ENCODE data around the gene COQ10B. TPM values are rescaled to one million over a fixed set of nuclear protein-coding genes. Genes with fewer than 3 reads are reported as not detected.

The COQ10B gene
- total RNA-seq, 1 donor from 2014 or later = 15.9 TPM

DNA sequence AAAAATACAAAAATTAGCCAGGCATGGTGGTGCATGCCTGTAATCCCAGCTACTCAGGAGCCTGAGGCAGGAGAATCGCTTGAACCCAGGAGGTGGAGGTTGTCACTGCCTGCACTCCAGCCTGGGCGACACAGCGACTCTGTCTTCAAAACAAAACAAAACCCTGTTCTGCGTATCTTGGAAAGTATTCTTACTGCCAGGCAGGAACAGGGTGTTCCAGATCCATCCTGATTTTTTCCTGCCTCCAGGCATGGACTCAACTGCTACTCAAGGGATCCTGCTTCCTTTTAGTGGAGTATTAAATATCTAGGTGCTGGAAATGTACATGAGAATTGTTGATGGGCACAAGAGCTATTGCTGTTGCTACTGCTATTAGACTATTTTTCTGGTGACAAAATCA, 34.0 kb downstream of the COQ10B start:
- Mint-ChIP-seq H3K36me3 (peaks cover 49% of the 10 kb centered on the region), H3K9me3 (no peaks in the 10 kb centered on the region), H3K4me3 (no peak overlapping the region), H3K27ac (peak overlapping the region; percentile 36), H3K27me3 (ENCODE audit: low read depth) (no peaks in the 10 kb centered on the region), H3K4me1 (no peaks in the 10 kb centered on the region)
- DNase-seq (ENCODE audit: low spot score in 2 of 2, unreplicated experiment in 2 of 2) = no peak
- TF ChIP-seq, protein P1, sequence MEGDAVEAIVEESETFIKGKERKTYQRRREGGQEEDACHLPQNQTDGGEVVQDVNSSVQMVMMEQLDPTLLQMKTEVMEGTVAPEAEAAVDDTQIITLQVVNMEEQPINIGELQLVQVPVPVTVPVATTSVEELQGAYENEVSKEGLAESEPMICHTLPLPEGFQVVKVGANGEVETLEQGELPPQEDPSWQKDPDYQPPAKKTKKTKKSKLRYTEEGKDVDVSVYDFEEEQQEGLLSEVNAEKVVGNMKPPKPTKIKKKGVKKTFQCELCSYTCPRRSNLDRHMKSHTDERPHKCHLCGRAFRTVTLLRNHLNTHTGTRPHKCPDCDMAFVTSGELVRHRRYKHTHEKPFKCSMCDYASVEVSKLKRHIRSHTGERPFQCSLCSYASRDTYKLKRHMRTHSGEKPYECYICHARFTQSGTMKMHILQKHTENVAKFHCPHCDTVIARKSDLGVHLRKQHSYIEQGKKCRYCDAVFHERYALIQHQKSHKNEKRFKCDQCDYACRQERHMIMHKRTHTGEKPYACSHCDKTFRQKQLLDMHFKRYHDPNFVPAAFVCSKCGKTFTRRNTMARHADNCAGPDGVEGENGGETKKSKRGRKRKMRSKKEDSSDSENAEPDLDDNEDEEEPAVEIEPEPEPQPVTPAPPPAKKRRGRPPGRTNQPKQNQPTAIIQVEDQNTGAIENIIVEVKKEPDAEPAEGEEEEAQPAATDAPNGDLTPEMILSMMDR (IDR thresholded peaks at IDR 0.05; ENCODE audit: unreplicated experiment) = no peak

DNA sequence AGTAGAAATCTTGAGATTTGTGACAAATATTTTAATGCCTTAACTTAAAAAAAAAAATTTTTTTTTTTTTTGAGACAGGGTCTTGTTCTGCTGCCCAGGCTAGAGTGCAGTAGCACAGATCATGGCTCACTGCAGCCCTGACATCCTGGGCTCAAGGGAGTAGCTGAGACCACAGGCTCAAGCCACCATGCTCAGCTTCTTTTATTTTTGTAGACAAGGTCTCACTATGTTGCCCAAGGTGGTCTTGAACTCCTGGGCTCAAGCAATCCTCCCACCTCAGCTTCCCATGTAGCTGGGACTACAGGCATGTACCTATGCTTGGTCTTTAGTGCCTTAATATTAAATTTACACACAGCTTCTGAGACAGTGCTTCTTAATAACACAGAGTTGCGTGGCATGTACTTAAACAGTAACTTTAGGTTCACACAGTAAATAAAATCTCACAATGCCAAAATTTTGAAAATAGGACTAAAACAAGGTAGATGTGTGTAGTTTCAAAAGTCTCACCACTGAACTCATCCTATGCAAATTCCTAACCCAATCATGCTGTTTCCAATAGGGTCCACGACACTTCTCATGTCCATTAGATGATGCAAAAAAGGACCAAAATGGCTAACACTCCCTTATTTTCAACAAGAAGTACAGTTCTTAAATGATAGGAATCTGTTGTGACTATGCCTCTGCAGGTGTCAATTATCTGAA, 42.2 kb downstream of the COQ10B start:
- no peak overlapping the region for H3K27ac Mint-ChIP-seq
- H3K36me3 Mint-ChIP-seq = peaks cover 35% of the 10 kb centered on the region
- H3K9me3 Mint-ChIP-seq = no peaks in the 10 kb centered on the region
- H3K27me3 Mint-ChIP-seq (ENCODE audit: low read depth) = no peaks in the 10 kb centered on the region
- no peak overlapping the region for H3K4me3 Mint-ChIP-seq
- peaks cover 30% of the 10 kb centered on the region for H3K4me1 Mint-ChIP-seq
- TF ChIP-seq, protein P1 (IDR thresholded peaks at IDR 0.05; ENCODE audit: unreplicated experiment) = no peak
- no peak for DNase-seq (ENCODE audit: low spot score in 2 of 2, unreplicated experiment in 2 of 2)

DNA sequence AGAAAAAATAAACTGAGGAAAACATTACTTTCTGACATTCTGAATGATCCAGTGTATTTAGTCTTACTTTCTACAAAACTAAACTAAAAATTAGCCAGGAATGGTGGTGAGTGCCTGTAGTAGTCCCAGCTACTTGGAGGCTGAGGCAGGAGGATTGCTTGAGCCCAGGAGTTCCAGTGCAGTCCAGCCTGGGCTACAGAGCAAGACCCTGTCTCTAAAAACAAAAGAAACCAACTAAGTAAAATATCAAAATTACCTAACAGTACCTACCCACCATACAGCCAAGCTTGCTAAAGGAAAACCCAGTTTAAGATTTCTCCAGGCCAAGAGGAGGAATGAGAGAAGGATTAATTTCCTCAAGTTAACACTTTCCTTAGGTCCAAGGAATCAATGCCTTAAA, 43.3 kb downstream of the COQ10B start:
- H3K27ac Mint-ChIP-seq = peak overlapping the region; percentile 95
- peaks cover 37% of the 10 kb centered on the region for H3K4me1 Mint-ChIP-seq
- no peaks in the 10 kb centered on the region for H3K27me3 Mint-ChIP-seq (ENCODE audit: low read depth)
- peak overlapping the region; percentile 95 for H3K4me3 Mint-ChIP-seq
- H3K36me3 Mint-ChIP-seq = peaks cover 31% of the 10 kb centered on the region
- H3K9me3 Mint-ChIP-seq = no peaks in the 10 kb centered on the region
- TF ChIP-seq, protein P1 (IDR thresholded peaks at IDR 0.05; ENCODE audit: unreplicated experiment) = no peak
- DNase-seq (ENCODE audit: low spot score in 2 of 2, unreplicated experiment in 2 of 2) = no peak

DNA sequence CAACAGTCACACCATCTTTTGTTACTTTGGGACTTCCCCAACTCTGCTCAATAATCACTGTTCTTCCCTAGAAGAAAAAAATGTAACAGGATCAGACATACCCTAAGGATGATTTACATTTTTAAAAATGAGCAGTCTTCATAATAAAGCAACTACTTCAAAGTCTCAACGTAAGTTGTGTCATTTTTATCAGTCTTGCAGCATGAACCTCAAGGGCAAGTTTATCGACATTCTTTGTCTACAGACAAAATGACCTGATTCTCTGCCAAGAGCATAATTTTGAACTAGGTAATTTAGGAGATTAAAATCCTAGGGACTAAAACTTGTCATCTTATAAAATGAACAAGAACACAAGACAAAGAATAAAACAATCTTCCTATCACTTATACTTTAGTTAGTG, 44.0 kb downstream of the COQ10B start:
- peaks cover 43% of the 10 kb centered on the region for H3K4me1 Mint-ChIP-seq
- peak overlapping the region; percentile 95 for H3K4me3 Mint-ChIP-seq
- peaks cover 32% of the 10 kb centered on the region for H3K36me3 Mint-ChIP-seq
- no peaks in the 10 kb centered on the region for H3K9me3 Mint-ChIP-seq
- no peaks in the 10 kb centered on the region for H3K27me3 Mint-ChIP-seq (ENCODE audit: low read depth)
- TF ChIP-seq, protein P1 (IDR thresholded peaks at IDR 0.05; ENCODE audit: unreplicated experiment) = no peak
- H3K27ac Mint-ChIP-seq = peak overlapping the region; percentile 95
- DNase-seq (ENCODE audit: low spot score in 2 of 2, unreplicated experiment in 2 of 2) = no peak

DNA sequence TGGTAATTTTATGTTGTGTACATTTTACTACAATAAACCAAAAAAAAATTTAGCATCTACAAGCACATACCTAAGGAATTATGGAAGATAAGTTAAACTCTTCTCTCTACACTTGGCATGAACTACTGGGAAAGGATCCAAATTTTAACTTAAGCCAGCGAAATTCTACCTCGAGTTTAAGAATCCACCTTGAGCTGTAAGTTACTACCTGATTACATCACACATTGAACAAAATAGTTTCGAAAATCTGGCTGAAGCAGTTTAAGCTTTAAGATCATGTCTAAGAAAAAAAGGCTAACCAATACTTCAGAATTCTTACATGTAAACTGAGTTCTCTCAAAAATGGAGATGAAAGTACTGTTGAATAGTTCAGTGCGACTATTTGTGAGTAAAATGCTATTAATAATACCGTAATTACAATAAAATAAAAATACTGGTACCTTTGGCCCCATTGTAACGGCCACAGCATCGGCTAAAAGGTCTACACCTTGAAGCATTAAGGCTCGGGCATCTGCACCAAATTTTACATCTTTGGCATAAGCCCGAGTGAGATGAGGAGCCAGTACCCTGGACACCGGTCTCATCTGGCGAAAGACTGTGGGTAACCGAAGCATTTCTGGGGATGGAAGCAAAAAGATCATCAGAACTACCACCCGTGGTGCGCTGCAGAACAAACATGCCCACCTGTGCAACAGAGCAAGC, 45.0 kb downstream of the COQ10B start:
- TF ChIP-seq, protein P1 (IDR thresholded peaks at IDR 0.05; ENCODE audit: unreplicated experiment) = no peak
- H3K9me3 Mint-ChIP-seq = no peaks in the 10 kb centered on the region
- no peak for DNase-seq (ENCODE audit: low spot score in 2 of 2, unreplicated experiment in 2 of 2)
- H3K27me3 Mint-ChIP-seq (ENCODE audit: low read depth) = no peaks in the 10 kb centered on the region
- H3K36me3 Mint-ChIP-seq = peaks cover 27% of the 10 kb centered on the region
- peak overlapping the region; percentile 95 for H3K4me3 Mint-ChIP-seq
- H3K4me1 Mint-ChIP-seq = peaks cover 47% of the 10 kb centered on the region
- peak overlapping the region; percentile 95 for H3K27ac Mint-ChIP-seq
